Stimulated activated CD4-positive, alpha-beta T cell treated with anti-CD3 and anti-CD28 coated beads, TNF-alpha, amount 100 ng/mL, for 24 hours (primary cell): ENCODE data around the gene DUSP5.

ENCODE experiments used
- DNase-seq, 3 experiments: peaks; one replicate each; pipeline ENCODE4 v3.0.0-alpha.2; 2020; ENCODE audit warnings: low read depth in 3 of 3

Gene DUSP5

GRCh38 chr10:110546077-110546476 is 48.4 kb downstream of the DUSP5 start:
- no peak for DNase-seq

- DNase-seq: no peak
These were observed 48.9 kb downstream of the DUSP5 start for GRCh38 chr10:110546499-110547110.

GRCh38 chr10:110547139-110547761 is 49.5 kb downstream of the DUSP5 start:
- no peak for DNase-seq

GRCh38 chr10:110548002-110548401 is 50.3 kb downstream of the DUSP5 start:
- DNase-seq: no peak

GRCh38 chr10:110549211-110549610 is 51.5 kb downstream of the DUSP5 start:
- DNase-seq: no peak

GRCh38 chr10:110553905-110554304 is 56.2 kb downstream of the DUSP5 start:
- DNase-seq: no peak

- no peak for DNase-seq
These were observed 58.6 kb downstream of the DUSP5 start for GRCh38 chr10:110556296-110556695.

GRCh38 chr10:110556969-110557601 is 59.4 kb downstream of the DUSP5 start:
- peak; percentile 42 to 62 (median 59) for DNase-seq

- DNase-seq: no peak
These were observed 60.3 kb downstream of the DUSP5 start for GRCh38 chr10:110558041-110558440.

GRCh38 chr10:110560012-110560411 is 62.3 kb downstream of the DUSP5 start:
- no peak for DNase-seq
